GM12865 (cell line): Measurements from ENCODE around the gene CFD.
A peak's percentile ranks its signal among the peaks of the same experiment; 100 is the strongest.

Source experiments
- DNase-seq: peaks from one replicate; pipeline ENCODE4 v3.0.0; 2010; ENCODE audit warnings: low read depth
- H3K4me3 ChIP-seq: 2 replicates; pipeline ENCODE4 v1.5.1; 2011; ENCODE audit warnings: mild to moderate bottlenecking, low read depth, low read length, control low read depth
- TF ChIP-seq, protein P1 (sequence below): IDR thresholded peaks from 2 replicates; pipeline ENCODE4 v1.5.1; 2011; ENCODE audit warnings: low read length, control low read depth, low read depth, inconsistent platforms; ENCODE audit not compliant: insufficient read depth; ENCODE audit errors: missing control alignments

The CFD gene

DNA sequence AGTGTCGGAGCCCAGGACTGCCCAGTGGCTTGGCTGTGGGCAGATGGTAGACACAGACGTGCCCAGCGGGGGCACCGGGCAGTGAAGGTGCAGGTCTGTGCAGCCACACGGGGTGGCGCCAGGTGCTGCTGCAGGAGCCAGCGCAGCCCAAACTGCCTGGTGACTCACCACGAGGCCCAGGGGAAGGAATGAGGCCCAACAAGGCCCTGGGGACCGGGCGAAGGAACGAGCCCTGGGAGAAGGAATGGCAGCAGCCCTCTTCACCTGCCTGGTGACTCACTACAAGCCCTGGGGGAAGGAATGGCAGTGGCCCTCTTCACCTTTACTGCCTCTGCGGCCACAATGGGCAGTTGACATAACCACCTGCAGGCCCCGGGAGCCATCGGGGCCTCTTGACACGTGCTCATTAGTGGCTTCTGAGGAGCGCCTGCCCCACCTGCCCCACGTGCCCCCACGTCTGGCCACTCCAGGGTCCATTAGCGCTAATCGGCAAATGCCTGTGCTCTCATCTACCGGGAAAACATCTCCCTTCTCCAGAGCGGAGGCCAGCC, 24.3 kb downstream of the CFD start:
- no peak for DNase-seq

DNA sequence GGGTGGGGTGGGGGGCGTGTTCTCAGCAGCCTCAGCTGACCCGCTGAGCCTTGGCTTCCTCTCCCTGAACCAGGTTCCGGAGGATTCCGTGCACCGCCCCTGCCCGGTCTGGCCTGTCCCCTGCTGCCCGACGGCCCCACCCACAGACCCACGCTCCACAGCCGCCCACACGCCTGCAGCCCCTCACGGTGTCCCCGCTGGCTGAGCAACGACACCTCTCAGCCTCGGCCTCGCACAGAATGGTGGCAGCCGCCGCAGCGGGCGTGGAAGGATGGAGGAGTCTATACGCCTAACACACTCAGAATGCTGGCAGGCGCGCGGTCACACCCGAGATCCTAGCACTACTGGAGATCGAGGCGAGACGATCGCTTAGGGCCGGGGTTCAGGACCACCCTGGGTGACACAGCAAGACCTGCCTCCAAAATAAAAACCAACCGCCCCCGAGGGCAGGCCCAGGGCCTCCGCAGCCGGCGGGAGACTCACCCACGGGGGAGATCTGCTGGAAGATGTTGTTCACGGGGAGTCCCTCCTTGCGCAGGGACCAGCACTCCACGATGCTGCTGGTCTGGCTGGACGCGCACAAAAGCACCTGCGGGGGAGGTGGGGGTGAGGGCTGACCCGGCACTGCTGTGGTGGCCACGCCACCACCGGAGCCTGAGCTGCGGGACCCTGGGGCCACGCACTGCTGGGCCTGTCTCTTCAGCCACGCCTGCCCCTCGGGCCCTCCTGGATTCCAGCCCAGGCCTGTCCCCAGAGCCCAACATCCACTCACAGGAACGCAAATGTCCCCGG, 25.2 kb downstream of the CFD start:
- TF ChIP-seq, protein P1, sequence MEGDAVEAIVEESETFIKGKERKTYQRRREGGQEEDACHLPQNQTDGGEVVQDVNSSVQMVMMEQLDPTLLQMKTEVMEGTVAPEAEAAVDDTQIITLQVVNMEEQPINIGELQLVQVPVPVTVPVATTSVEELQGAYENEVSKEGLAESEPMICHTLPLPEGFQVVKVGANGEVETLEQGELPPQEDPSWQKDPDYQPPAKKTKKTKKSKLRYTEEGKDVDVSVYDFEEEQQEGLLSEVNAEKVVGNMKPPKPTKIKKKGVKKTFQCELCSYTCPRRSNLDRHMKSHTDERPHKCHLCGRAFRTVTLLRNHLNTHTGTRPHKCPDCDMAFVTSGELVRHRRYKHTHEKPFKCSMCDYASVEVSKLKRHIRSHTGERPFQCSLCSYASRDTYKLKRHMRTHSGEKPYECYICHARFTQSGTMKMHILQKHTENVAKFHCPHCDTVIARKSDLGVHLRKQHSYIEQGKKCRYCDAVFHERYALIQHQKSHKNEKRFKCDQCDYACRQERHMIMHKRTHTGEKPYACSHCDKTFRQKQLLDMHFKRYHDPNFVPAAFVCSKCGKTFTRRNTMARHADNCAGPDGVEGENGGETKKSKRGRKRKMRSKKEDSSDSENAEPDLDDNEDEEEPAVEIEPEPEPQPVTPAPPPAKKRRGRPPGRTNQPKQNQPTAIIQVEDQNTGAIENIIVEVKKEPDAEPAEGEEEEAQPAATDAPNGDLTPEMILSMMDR = no peak
- no peak overlapping the region for H3K4me3 ChIP-seq
- DNase-seq = no peak

More for the DNA sequence above, 24.3 kb downstream of the CFD start:
- TF ChIP-seq, protein P1 = no peak
- no peak overlapping the region for H3K4me3 ChIP-seq

DNA sequence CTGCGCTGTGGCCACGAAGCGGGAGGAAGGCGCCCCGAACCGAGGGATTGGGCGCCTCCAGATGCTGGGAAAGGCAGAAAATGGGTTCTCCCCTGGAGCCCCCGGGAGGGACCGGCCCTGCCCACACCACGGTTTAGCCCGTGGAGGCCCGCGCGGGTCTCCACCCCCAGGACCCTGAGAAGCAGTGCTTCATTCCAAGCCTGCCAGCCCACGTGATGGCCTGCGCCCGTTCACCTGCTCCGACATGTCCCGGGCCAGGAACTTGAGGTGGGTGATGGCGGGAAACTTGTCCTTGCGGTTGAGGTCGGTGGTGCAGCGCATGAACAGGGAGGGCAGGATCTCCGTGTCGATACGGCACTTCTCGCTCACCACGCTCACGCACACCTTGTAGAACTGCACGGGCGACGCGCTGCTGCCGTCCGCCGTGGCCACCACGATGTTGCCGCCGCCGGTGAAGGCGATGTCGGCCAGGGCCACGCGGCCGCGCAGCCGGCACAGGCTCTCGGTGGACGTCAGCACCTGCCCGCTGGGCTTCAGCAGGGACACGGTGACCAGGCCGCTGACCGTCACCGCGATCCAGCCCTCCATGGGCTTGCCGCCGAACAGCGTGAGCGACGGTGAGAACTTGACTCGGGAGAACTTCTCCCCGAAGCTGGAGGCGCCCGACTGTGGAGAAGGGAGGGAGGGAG, 26.2 kb downstream of the CFD start:
- TF ChIP-seq, protein P1 = no peak
- no peak for DNase-seq
- no peak overlapping the region for H3K4me3 ChIP-seq

DNA sequence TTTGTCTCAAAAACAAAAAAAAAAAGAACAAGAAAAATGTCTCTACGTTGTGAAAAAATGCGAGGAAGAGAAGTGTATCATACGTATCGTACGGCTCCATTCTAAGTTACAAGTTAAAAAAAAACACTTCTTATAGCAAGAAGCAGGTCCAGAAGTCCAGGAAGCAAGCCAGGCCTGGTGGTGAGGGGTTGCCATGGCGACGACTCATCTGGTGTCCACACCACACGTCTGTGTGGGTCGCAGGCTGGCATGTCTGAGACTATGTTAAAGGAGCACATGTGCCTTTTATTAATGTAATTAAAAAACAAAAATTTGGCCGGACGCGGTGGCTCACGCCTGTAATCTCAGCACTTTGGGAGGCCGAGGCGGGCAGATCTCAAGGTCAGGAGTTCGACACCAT, 27.6 kb downstream of the CFD start:
- H3K4me3 ChIP-seq = no peak overlapping the region
- no peak for DNase-seq
- TF ChIP-seq, protein P1 = no peak

DNA sequence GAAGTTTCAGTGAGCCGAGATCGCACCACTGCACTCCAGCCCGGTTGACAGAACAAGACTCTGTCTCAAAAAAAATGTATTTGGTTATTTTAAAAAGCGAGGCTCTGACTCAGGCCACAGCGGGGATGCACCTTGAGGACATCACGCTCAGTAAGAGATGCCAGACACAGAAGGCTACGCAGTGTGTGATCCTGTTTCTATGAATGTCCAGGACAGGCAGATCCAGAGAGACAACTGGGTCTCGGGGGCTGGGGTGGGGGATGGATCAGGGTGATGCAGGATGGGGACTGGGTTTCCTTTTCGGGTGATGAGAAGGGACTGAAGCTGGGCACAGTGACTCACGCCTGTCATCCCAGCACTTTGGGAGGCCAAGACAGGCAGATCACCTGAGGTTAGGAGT, 28.1 kb downstream of the CFD start:
- no peak for DNase-seq
- TF ChIP-seq, protein P1 = no peak

DNA sequence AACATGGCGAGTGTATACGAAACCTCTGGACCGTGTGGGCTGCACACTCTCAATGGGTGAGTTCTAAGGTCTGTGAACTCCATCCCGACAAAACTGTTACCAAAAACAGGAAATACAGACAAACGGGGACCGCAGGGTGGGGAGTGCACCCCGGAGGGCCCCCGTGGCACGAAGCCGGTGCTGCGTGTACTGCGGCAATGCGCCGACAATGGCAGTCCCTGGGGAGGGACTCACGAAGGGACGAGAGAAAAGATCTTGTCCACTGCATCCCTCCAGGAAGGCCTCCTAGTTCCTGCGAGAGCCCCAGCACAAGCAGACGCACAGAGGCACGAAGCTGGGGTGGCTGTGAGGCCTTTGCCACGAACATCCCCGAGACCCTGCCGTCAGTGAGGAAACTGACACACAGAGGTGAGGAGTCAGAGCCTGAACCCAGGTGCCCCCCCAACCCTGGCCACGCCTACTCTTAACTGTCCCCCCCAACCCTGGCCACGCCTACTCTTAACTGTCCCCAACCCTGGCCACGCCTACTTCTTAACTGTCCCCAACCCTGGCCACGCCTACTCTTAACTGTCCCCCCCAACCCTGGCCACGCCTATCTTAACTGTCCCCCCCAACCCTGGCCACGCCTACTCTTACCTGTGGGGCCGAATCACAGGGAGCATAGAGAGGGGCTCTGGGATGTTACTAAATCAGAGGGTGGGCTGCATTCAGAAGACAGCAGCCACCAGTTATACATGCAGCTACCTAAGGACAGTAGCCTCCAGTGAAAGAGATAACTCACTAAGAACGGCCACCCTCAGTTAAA, 29.3 kb downstream of the CFD start:
- DNase-seq = peak; percentile 54
- TF ChIP-seq, protein P1 = no peak
- no peak overlapping the region for H3K4me3 ChIP-seq

More for the DNA sequence above, 28.1 kb downstream of the CFD start:
- H3K4me3 ChIP-seq = no peak overlapping the region
